ENCODE data around the gene HSD17B2. TPM values are rescaled to one million over a fixed set of nuclear protein-coding genes. Genes with fewer than 3 reads are reported as not detected.

Gene HSD17B2
- total and polyA plus RNA-seq, 2 of the 4 experiments (the other 2 are of a cell fraction) = 0.12 to 0.18 TPM

DNA sequence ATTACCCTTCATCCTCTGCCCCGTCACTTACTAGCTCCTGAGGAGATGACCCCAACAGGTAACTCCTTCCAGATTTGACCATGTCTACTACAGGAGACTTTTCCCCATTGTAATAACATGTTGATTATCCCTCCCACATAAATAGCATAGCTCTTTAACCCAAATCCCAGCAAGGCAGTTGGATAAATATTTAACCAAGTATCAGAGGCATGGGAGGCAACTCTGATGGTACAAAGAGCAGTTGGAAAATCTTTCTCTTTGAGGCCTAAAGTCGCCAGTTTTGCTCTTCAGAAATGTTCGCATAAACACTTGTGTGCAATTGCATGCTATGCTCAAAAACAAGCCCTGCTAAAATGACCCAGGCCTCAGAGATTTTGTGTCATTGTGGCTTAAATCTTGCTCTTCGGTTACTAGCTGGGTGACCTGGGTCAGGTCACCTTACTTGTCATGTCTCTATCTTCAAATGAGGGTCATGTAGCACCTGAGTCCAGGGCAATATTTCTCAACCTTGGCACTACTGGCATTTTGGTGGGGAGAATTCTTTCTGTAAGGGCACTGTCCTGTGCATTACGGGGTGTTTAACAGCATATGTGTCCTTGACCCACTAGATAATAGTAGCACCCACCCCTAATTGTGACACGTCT is 48.8 kb downstream of the HSD17B2 start:
- H3K18ac ChIP-seq (ENCODE audit: low read depth, low read length) = peak overlapping the region; percentile 43

More for the DNA sequence above, 48.8 kb downstream of the HSD17B2 start:
- Histone ChIP-seq H2BK15ac (ENCODE audit: low read depth, low read length) (0 out of 3 replicates have a peak overlapping the region, but pooled peaks have one; percentile 64), H4K5ac (ENCODE audit: low read depth, low read length) (peak overlapping the region; percentile 51), H3K4me2 (ENCODE audit: low read depth, low read length) (no peak overlapping the region), H3K36me3 (ENCODE audit: control insufficient read depth, insufficient read depth, low read length) (no peaks in the 10 kb centered on the region), H3K9me1 (ENCODE audit: insufficient read depth, low read length) (no peaks in the 10 kb centered on the region; the same call in 1 of the 2 replicates), H3K14ac (replicated peaks; ENCODE audit: low read depth, low read length) (no peak overlapping the region; the same call in 1 of the 2 replicates), H2BK20ac (ENCODE audit: low read depth, low read length) (no peak overlapping the region; the same call in 1 of the 2 replicates), H3K23ac (ENCODE audit: low read depth, low read length) (no peak overlapping the region), H2BK5ac (ENCODE audit: low read depth, low read length, poor library complexity, severe bottlenecking) (no peak overlapping the region), H2AFZ (replicated peaks; ENCODE audit: low read length, poor library complexity) (no peak overlapping the region), H3K56ac (ENCODE audit: extremely low read depth, insufficient read depth, low read length) (no peak overlapping the region), H4K8ac (ENCODE audit: low read depth in 2 of 2, low read length in 2 of 2) (no peak overlapping the region), H4K91ac (ENCODE audit: insufficient read depth, low read depth, low read length) (no peak overlapping the region), H2BK120ac (ENCODE audit: low read depth, low read length) (no peak overlapping the region), H3K9me3 (ENCODE audit: control insufficient read depth, insufficient read depth, low read length) (peaks cover 2% of the 10 kb centered on the region; the same call in 1 of the 2 replicates), H3K9ac (ENCODE audit: low read depth, low read length) (no peak overlapping the region), H3K27ac (ENCODE audit: insufficient read depth, low read length) (no peak overlapping the region), H3K4me3 (ENCODE audit: insufficient read depth, low read depth, low read length) (no peak overlapping the region), H3K79me1 (ENCODE audit: low read depth in 1 of 2, low read length in 2 of 2) (no peaks in the 10 kb centered on the region), H3K4me1 (ENCODE audit: control insufficient read depth, insufficient read depth, low read length) (peaks cover 7% of the 10 kb centered on the region), H4K20me1 (ENCODE audit: insufficient read depth, low read length) (no peaks in the 10 kb centered on the region), H2AK5ac (ENCODE audit: low read depth, low read length) (no peak overlapping the region), H3K4ac (ENCODE audit: low read depth, low read length) (peak overlapping the region; percentile 39; the same call in 1 of the 2 replicates), H3K27me3 (ENCODE audit: control insufficient read depth, insufficient read depth, low read length) (no peaks in the 10 kb centered on the region), H2AK9ac (replicated peaks; ENCODE audit: low read depth, low read length, poor library complexity) (no peak overlapping the region)
- intact Hi-C loops (cut with micrococcal nuclease) (no loop called here), in situ Hi-C loops (cut with MboI; ENCODE audit: low sequenced_read_pairs) (no loop called here), dilution Hi-C loops (cut with HindIII; ENCODE audit: low sequenced_read_pairs, unreplicated experiment) (no loop called here)
- no peak for ATAC-seq (ENCODE audit: low read depth)
- CTCF ChIA-PET = no interaction called here
- 73% methylated on average over 3 of the region's 6 CpGs; no CpG with 5 or more reads in 1 of the 2 experiments for WGBS, 2 experiments (ENCODE audit: extremely low coverage in 2 of 2, insufficient read length in 1 of 2)
- TF ChIP-seq CEBPB (IDR thresholded peaks at IDR 0.05; ENCODE audit: low read depth, low read length) = no peak
- no peak for TF ChIP-seq FOS (IDR thresholded peaks at IDR 0.05; ENCODE audit: low read depth, low read length)
- TF ChIP-seq ELK1 (IDR thresholded peaks at IDR 0.05; ENCODE audit: borderline replicate concordance, low read depth, low read length) = no peak
- no peak for TF ChIP-seq RFX5 (IDR thresholded peaks at IDR 0.05; ENCODE audit: low read depth, low read length)
- TF ChIP-seq BHLHE40 (IDR thresholded peaks at IDR 0.05; ENCODE audit: low read depth, low read length) = no peak
- TF ChIP-seq MAZ (IDR thresholded peaks at IDR 0.05; ENCODE audit: borderline replicate concordance, low read depth, low read length) = no peak
- TF ChIP-seq MAFK (IDR thresholded peaks at IDR 0.05; ENCODE audit: low read depth, low read length) = no peak
- TF ChIP-seq MXI1 (IDR thresholded peaks at IDR 0.05; ENCODE audit: borderline replicate concordance, low read depth, low read length) = no peak
- no peak for TF ChIP-seq RAD21 (IDR thresholded peaks at IDR 0.05; ENCODE audit: low read length)
- TF ChIP-seq NFE2L2 (IDR thresholded peaks at IDR 0.05; ENCODE audit: low read depth, low read length) = no peak
- TF ChIP-seq RCOR1 (IDR thresholded peaks at IDR 0.05; ENCODE audit: insufficient replicate concordance, low read length) = no peak
- no peak for TF ChIP-seq CHD1 (IDR thresholded peaks at IDR 0.05; ENCODE audit: low read depth, low read length)
- no TSS peak for BruUV-seq (replicated peaks)
- no peak for DNase-seq
- POLR2A ChIA-PET (ENCODE audit: unreplicated experiment) = no interaction called here

Measured in IMR-90 (cell line).